GM04504 (cell line): ENCODE results near the gene ORAI1.
"Not testable (repeated sequence)": the region's sequence is repeated elsewhere in the genome, so short reads cannot be mapped to it uniquely, and the experiment has no call there.

Experiments
- DNase-seq: peaks from one replicate; pipeline ENCODE4 v3.0.0-alpha.2; 2012; ENCODE audit warnings: low read depth

ORAI1 gene

GRCh38 chr12:121603581-121603980, 22.7 kb upstream of the ORAI1 start:
- DNase-seq, result no peak

GRCh38 chr12:121608301-121608700, 18.0 kb upstream of the ORAI1 start:
- DNase-seq, result no peak

GRCh38 chr12:121610239-121611149, 15.8 kb upstream of the ORAI1 start:
- no peak for DNase-seq

GRCh38 chr12:121611306-121611705, 15.0 kb upstream of the ORAI1 start:
- no peak for DNase-seq

GRCh38 chr12:121613462-121613861, 12.9 kb upstream of the ORAI1 start:
- DNase-seq, result no peak

GRCh38 chr12:121614872-121615467, 11.4 kb upstream of the ORAI1 start:
- no peak for DNase-seq

- no peak for DNase-seq
Measured at GRCh38 chr12:121618659-121619233, 7.6 kb upstream of the ORAI1 start.

- DNase-seq, result no peak
Measured at GRCh38 chr12:121620333-121620891, 5.9 kb upstream of the ORAI1 start.

GRCh38 chr12:121626853-121627640, 717 bp downstream of the ORAI1 start:
- DNase-seq, result peak; percentile 42

- DNase-seq, result no peak
Measured at GRCh38 chr12:121628037-121628436, 1.7 kb downstream of the ORAI1 start.

GRCh38 chr12:121628536-121628935, 2.2 kb downstream of the ORAI1 start:
- no peak for DNase-seq

- DNase-seq, result no peak
Measured at GRCh38 chr12:121630791-121631355, 4.5 kb downstream of the ORAI1 start.

GRCh38 chr12:121632069-121632970, 6.0 kb downstream of the ORAI1 start:
- DNase-seq, result no peak

GRCh38 chr12:121633833-121634196, 7.5 kb downstream of the ORAI1 start:
- not testable (repeated sequence) for DNase-seq

- DNase-seq, result no peak
Measured at GRCh38 chr12:121634836-121635235, 8.5 kb downstream of the ORAI1 start.

- DNase-seq, result no peak
Measured at GRCh38 chr12:121637231-121637914, 11.0 kb downstream of the ORAI1 start.

- DNase-seq, result no peak
Measured at GRCh38 chr12:121638298-121639202, 12.2 kb downstream of the ORAI1 start.

GRCh38 chr12:121641343-121641630, 15.0 kb downstream of the ORAI1 start:
- DNase-seq, result no peak

GRCh38 chr12:121648458-121649028, 22.2 kb downstream of the ORAI1 start:
- no peak for DNase-seq
